CD4-positive, alpha-beta T cell (primary cell): ENCODE data around the gene TNFSF13B. TPM values are rescaled to one million over a fixed set of nuclear protein-coding genes. Genes with fewer than 3 reads are reported as not detected.

ENCODE experiments used
- ATAC-seq: fragments of 200-7000 bp; cut with Tn5 transposase; one replicate; pipeline ENCODE4 v1.10.0; 2022; ENCODE audit warnings: mild to moderate bottlenecking; ENCODE audit not compliant: poor library complexity
- CTCF ChIA-PET: fragments of 350-600 bp; sonication (Branson Sonifier 250); formaldehyde crosslinking; loops from one replicate; lab custom pipeline; 2021; ENCODE audit warnings: antibody characterized with exemption, inconsistent platforms; lab: Charles Lee
- POLR2A ChIA-PET: fragments of 350-600 bp; sonication (Branson Sonifier 250); formaldehyde crosslinking; loops from one replicate; lab custom pipeline; 2021; ENCODE audit warnings: antibody characterized with exemption, inconsistent platforms; lab: Charles Lee
- DNase-seq, 14 experiments: peaks; one replicate each; pipeline ENCODE4 v3.0.0-alpha.2; 2013 to 2020; ENCODE audit warnings: mixed read lengths in 2 of 14
- H3K27ac ChIP-seq, 2 donors: one replicate each; pipeline versions ENCODE4 v1.5.1 to v1.7.0; 2013; ENCODE audit warnings: low read length in 2 of 2, low read depth in 1 of 2, mild to moderate bottlenecking in 1 of 2
- H3K27me3 ChIP-seq, 2 experiments: 1 replicate in 1 of 2; 2 replicates in 1 of 2; pipeline versions ENCODE4 v1.6.1 to v1.7.0; 2013; ENCODE audit warnings: low read length in 2 of 2, control low read depth in 1 of 2, mild to moderate bottlenecking in 1 of 2, moderate library complexity in 1 of 2; ENCODE audit not compliant: insufficient read depth in 2 of 2, control insufficient read depth in 1 of 2
- H3K36me3 ChIP-seq: one replicate; pipeline ENCODE4 v1.6.1; 2013; ENCODE audit warnings: low read length, control low read depth; ENCODE audit not compliant: insufficient read depth
- H3K4me1 ChIP-seq: one replicate; pipeline ENCODE4 v1.6.1; 2013; ENCODE audit warnings: low read length, control low read depth; ENCODE audit not compliant: insufficient read depth
- H3K4me3 ChIP-seq: one replicate; pipeline ENCODE4 v1.5.1; 2013; ENCODE audit warnings: mild to moderate bottlenecking, low read length, moderate library complexity
- H3K9me3 ChIP-seq, 2 experiments: 1 replicate in 1 of 2; 2 replicates in 1 of 2; pipeline versions ENCODE4 v1.6.1 to v1.7.0; 2013; ENCODE audit warnings: low read length in 2 of 2, mild to moderate bottlenecking in 2 of 2, control low read depth in 1 of 2, moderate library complexity in 1 of 2; ENCODE audit not compliant: control insufficient read depth in 1 of 2, insufficient read depth in 1 of 2
- H3K27ac Mint-ChIP-seq: one replicate; pipeline ENCODE4 v1.8.0; 2020; ENCODE audit warnings: mixed read lengths
- H3K27me3 Mint-ChIP-seq: one replicate; pipeline ENCODE4 v1.8.0; 2021; ENCODE audit warnings: mixed read lengths
- H3K36me3 Mint-ChIP-seq: one replicate; pipeline ENCODE4 v1.8.0; 2021; ENCODE audit warnings: low read depth, mixed read lengths
- H3K4me1 Mint-ChIP-seq: one replicate; pipeline ENCODE4 v1.8.0; 2021; ENCODE audit warnings: low read depth, mixed read lengths
- H3K4me3 Mint-ChIP-seq: one replicate; pipeline ENCODE4 v1.8.0; 2020; ENCODE audit warnings: mild to moderate bottlenecking, mixed read lengths
- H3K9me3 Mint-ChIP-seq: one replicate; pipeline ENCODE4 v1.8.0; 2020; ENCODE audit warnings: mixed read lengths
- intact Hi-C, 2 experiments: fragments of 100-400 bp; cut with DNase I in 1 of 2; cut with micrococcal nuclease in 1 of 2; formaldehyde crosslinking; loops; one replicate each; pipeline versions ENCODE4 v1.15.1 to v1.9.0; 2023 to 2025; cut with DNase I, micrococcal nuclease
- total RNA-seq, 174 experiments: library from RNA in 2 of 174; stranded (reverse) in 2 of 174; gene quantifications; one replicate each; pipeline ENCODE4 v1.2.3 and lab custom pipeline; 2021 to 2026
- TF ChIP-seq, protein P1 (sequence below): fragments of 200-600 bp; IDR thresholded peaks from one replicate; pipeline ENCODE4 v1.8.0; 2022; ENCODE audit warnings: antibody characterized with exemption, mild to moderate bottlenecking

TNFSF13B gene
- total RNA-seq, 2 experiments from 2014 or later = 1.6 to 1.8 TPM

DNA sequence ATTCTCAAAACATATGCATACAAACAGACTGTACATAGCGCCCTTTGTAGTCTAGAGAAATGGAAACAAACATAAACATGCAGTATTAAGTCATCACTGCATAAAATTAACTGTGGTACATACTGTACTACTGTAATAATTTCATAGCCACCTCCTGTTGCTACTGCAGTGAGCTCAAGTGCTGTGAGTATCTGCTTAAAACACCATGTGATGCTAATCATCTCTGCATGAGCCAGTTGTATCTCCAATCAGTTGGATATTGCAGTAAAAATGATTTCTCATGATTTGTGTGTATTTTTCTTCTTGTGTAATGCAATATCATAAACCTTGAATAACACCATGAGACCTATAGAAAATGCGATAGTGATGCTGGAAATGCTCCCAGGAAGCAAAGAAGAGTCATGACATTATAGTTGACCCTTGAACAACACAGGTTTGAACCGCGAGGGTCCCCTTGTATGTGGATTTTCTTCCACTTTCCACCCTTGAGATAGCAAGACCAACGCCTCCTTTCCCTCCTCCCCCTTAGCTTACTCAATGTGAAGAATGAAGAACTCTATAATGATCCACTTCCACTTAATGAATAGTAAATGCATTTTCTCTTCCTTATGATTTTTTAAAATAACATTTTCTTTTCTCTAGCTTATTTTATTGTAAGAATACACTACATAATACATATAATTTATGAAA lies 4.1 kb downstream of the TNFSF13B start:
- H3K4me1 ChIP-seq = peaks cover 7% of the 10 kb centered on the region
- no peak overlapping the region for H3K27ac Mint-ChIP-seq
- H3K4me3 Mint-ChIP-seq = no peak overlapping the region
- no peak overlapping the region for H3K4me3 ChIP-seq
- H3K4me1 Mint-ChIP-seq = peaks cover 29% of the 10 kb centered on the region
- H3K9me3 ChIP-seq = no peaks in the 10 kb centered on the region
- no peaks in the 10 kb centered on the region for H3K9me3 Mint-ChIP-seq
- H3K27ac ChIP-seq = no peak overlapping the region
- TF ChIP-seq, protein P1, sequence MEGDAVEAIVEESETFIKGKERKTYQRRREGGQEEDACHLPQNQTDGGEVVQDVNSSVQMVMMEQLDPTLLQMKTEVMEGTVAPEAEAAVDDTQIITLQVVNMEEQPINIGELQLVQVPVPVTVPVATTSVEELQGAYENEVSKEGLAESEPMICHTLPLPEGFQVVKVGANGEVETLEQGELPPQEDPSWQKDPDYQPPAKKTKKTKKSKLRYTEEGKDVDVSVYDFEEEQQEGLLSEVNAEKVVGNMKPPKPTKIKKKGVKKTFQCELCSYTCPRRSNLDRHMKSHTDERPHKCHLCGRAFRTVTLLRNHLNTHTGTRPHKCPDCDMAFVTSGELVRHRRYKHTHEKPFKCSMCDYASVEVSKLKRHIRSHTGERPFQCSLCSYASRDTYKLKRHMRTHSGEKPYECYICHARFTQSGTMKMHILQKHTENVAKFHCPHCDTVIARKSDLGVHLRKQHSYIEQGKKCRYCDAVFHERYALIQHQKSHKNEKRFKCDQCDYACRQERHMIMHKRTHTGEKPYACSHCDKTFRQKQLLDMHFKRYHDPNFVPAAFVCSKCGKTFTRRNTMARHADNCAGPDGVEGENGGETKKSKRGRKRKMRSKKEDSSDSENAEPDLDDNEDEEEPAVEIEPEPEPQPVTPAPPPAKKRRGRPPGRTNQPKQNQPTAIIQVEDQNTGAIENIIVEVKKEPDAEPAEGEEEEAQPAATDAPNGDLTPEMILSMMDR = no peak
- no peaks in the 10 kb centered on the region for H3K27me3 ChIP-seq
- ChIA-PET POLR2A (no interaction called here), CTCF (no interaction called here)
- H3K36me3 ChIP-seq = no peaks in the 10 kb centered on the region
- no peak for DNase-seq
- no peak for ATAC-seq
- H3K27me3 Mint-ChIP-seq = no peaks in the 10 kb centered on the region
- intact Hi-C loops = loop anchor here (10.0 kb wide), 1 partner anchor 49 kb away; no protein-coding TSS in a partner anchor
- H3K36me3 Mint-ChIP-seq = no peaks in the 10 kb centered on the region

DNA sequence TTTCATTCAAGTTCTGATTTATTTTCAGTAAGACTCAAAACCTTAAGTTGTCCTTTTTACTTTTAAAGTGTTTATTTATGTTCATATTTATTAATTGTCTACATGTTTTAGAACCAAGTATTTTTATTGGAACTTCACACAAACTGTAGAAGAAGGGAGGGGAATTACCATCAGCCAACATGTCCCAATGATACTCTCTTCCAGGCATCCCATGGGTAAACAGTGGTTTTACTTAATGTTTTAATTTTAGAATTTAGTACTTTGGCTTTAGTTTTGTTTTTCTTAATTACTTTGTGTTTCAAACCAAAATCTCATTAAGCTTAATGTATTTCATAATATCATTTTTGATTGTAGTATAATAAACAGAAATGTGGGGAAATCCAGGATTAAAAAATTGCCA lies 5.2 kb downstream of the TNFSF13B start:
- DNase-seq (no peak), ATAC-seq (no peak)
- ChIA-PET CTCF (interaction anchor here (1.3 to 1.7 kb wide), 2 partner anchors 8 to 12 kb away, joined by 3 to 4 read pairs; no protein-coding TSS in a partner anchor), POLR2A (no interaction called here)
- peaks cover 4% of the 10 kb centered on the region for H3K4me1 ChIP-seq
- intact Hi-C loops = loop anchor here (10.0 kb wide), 1 partner anchor 50 kb away; no protein-coding TSS in a partner anchor
- no peaks in the 10 kb centered on the region for H3K36me3 Mint-ChIP-seq
- no peak overlapping the region for H3K4me3 ChIP-seq
- no peaks in the 10 kb centered on the region for H3K9me3 ChIP-seq
- H3K4me3 Mint-ChIP-seq = no peak overlapping the region
- TF ChIP-seq, protein P1 = no peak
- H3K27me3 Mint-ChIP-seq = no peaks in the 10 kb centered on the region
- no peaks in the 10 kb centered on the region for H3K9me3 Mint-ChIP-seq
- peaks cover 19% of the 10 kb centered on the region for H3K4me1 Mint-ChIP-seq
- no peak overlapping the region for H3K27ac ChIP-seq
- no peak overlapping the region for H3K27ac Mint-ChIP-seq
- no peaks in the 10 kb centered on the region for H3K36me3 ChIP-seq
- no peaks in the 10 kb centered on the region for H3K27me3 ChIP-seq

DNA sequence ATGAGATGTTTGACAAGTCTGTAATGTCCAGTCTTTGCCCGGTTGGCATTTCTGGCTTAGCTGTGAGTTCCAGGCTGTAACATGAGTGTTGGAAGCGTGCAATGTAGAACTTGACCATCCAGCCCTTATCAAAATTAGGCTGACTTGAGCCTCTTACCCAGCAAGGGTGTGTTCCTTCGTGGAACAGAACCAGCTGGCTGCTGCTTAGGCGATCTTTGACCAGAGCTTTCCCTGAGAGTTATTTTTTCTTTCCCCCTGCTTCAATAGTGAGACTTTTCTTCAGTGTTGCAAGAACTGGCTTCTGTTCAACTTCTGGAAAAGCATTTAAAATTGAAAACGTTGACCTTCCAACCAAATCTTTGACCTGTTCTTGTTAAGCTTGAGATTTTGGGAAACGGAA lies 6.5 kb downstream of the TNFSF13B start:
- intact Hi-C loops = loop anchor here (10.0 kb wide), 1 partner anchor 51 kb away; no protein-coding TSS in a partner anchor
- Histone ChIP-seq H3K9me3 (no peaks in the 10 kb centered on the region), H3K27me3 (no peaks in the 10 kb centered on the region), H3K4me3 (no peak overlapping the region), H3K36me3 (no peaks in the 10 kb centered on the region), H3K27ac (no peak overlapping the region), H3K4me1 (no peaks in the 10 kb centered on the region)
- POLR2A ChIA-PET = no interaction called here
- Mint-ChIP-seq H3K27ac (no peak overlapping the region), H3K4me1 (peaks cover 6% of the 10 kb centered on the region), H3K36me3 (no peaks in the 10 kb centered on the region), H3K27me3 (no peaks in the 10 kb centered on the region), H3K9me3 (no peaks in the 10 kb centered on the region), H3K4me3 (no peak overlapping the region)
- ATAC-seq (no peak), DNase-seq (no peak)
- TF ChIP-seq, protein P1 = no peak
- CTCF ChIA-PET = interaction anchor here (1.3 to 1.7 kb wide), 2 partner anchors 10 to 13 kb away, joined by 3 to 4 read pairs; no protein-coding TSS in a partner anchor
